Left lobe of liver (tissue), 2 donors: Measurements from ENCODE around the gene ARL16. TPM values are rescaled to one million over a fixed set of nuclear protein-coding genes. Genes with fewer than 3 reads are reported as not detected.

ENCODE experiments used
- ATAC-seq: fragments of 200-7000 bp; cut with Tn5 transposase; one replicate; pipeline ENCODE4 v1.9.1; 2020; ENCODE audit warnings: mild to moderate bottlenecking, moderate library complexity
- DNase-seq: peaks from one replicate; pipeline ENCODE4 v3.0.0-alpha.2; 2020; ENCODE audit warnings: low spot score
- total RNA-seq: library from RNA; stranded (reverse); gene quantifications from one replicate; pipeline ENCODE4 v1.2.1, GENCODE V29; 2021
- donor health status: DM: no; HTN: no; CAD: no; lungs with moderate emphysema.
- donor health status: DM: no; HTN: yes; CAD: no.

ARL16 gene
- total RNA-seq, 1 donor from 2014 or later = 5.1 TPM

DNA sequence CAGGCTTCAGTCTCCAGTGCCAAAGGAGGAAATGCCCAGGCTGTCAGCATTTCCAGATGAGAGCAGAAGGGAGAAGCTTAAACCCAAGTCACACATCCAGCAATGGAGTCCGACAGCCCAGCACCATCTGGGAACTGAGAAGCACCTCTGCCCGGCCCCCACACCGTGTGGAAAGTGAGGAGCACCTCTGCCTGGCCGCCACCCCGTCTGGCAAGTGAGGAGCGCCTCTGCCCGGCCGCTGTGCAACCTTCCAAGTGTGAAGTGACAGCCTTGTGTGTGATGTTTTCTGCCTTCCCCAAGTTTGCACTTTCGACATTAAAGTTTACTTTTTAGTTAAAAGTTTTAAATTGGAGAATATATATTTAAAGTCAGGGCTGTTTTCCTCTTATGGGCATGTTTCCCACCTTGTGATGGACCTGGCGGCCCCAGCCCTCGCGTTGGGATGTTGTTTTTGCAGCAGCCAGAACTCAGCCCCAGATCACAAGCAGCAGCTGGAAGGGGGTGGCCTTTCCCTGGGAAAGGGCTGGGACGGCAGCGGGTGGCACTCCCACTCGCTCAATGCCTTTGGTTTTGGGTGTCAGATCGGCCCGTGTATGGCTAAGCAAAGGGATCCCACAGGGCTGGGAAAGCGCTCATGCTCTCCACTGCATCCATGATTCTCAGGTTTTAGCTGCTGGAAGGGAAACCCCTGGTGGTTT, 9.9 kb downstream of the ARL16 start:
- no peak for ATAC-seq
- DNase-seq = no peak

DNA sequence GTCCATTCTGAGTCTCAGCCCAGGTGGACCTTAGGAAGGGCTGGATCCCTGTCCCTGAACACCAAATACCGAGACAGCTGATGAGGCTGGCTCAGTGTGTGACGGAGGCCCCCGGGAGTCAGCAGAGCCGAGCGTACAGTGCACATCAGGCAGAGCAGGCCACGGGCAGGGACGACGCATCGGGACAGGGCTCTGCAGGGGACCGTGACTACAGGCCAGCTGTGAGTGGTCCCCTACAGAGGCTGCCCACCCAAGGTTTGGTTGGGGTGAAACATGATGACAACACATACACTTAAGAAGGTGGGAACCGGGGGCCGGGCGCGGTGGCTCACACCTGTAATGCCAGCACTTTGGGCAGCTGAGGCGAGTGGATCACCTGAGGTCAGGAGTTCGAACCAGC, 10.6 kb downstream of the ARL16 start:
- DNase-seq (no peak), ATAC-seq (no peak)

GRCh38 chr17:81672504-81672903, 11.1 kb downstream of the ARL16 start:
- ATAC-seq = no peak
- DNase-seq = no peak

- ATAC-seq (no peak), DNase-seq (no peak)
Observed at GRCh38 chr17:81667754-81668153, 15.8 kb downstream of the ARL16 start.

GRCh38 chr17:81666342-81667191, 17.0 kb downstream of the ARL16 start, which contains the start of the genes CCDC137 and OXLD1:
Gene CCDC137, plus strand, starts transcription at chr17:81666737. Its CDS starts 30 bp downstream, at chr17:81666767.
Gene OXLD1, minus strand, starts transcription at chr17:81666605. Its CDS starts 28 bp downstream, at chr17:81666577.
- ATAC-seq (peak; percentile 97), DNase-seq (peak; percentile 97)

DNA sequence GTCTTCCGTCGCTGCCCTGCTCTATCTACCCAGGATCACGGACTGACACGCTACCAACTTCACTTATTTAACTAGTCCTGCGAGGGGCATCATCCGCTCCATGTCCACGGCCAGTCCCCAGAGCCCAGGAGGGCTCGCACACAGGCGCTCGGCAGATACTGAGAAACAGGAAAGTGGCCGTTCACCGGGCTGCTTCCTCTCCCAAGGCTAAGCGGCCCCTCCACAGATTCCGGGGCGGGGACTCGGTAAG, 17.6 kb downstream of the ARL16 start:
- no peak for DNase-seq
- peak; percentile 21 for ATAC-seq

- no peak for DNase-seq
Observed at GRCh38 chr17:81665205-81666091, 18.1 kb downstream of the ARL16 start.

DNA sequence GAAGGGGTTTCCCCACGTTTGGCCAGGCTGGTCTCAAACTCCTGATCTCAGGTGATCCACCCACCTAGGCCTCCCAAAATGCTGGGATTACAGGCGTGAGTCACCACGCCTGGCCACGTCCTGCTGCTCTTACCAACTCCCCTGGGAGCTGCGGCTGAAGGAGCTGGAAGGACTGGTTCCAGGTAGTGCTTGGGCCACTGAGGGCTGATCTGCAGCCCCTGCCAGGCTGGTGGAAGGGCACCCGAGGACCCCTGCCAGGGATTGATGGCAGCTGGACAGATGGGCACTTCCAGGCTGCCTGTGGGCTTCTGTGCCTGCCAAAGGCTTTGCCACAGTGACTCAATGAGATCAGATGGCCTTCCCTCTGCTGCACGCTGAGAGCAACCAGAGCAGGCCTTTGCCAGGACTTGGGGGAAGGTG, 19.5 kb downstream of the ARL16 start:
- ATAC-seq (no peak), DNase-seq (no peak)

More at GRCh38 chr17:81665205-81666091, 18.1 kb downstream of the ARL16 start:
- ATAC-seq = peak; percentile 7

DNA sequence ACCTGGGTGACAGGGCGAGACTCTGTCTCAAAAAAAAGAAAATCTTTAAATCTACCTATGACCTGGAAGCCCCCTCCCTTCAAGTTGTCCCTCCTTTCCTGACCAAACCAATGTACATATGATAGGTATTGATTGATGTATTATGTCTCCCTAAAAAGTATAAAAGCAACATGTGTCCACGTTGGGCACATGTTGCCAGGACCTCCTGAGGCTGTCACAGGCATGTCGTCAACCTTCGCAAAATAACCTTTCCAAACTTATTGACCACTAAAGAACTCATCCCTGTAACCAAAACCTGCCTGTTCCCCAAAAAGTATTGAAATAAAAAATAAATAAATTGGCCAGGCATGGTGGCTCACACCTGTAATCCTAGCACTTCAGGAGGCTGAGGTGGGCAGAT, 21.6 kb downstream of the ARL16 start:
- no peak for ATAC-seq
- no peak for DNase-seq

DNA sequence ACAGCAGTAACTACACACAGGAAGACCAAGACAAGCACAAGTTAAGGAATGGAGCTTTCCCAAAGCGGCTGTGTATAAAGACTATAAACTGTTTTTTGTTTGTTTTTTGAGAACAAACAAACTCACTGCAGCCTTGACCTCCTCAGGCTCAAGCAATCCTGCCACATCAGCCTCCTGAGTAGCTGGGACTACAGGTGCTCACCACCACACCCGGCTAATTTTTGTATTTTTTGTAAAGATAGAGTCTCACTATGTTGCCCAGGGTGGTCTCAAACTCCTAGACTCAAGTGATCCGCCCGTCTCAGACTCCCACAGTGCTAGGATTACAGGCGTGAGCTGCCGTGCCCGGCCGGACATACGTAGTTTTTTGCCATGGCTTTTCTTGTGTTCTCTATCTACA, 23.2 kb downstream of the ARL16 start:
- DNase-seq = no peak
- ATAC-seq = no peak

- DNase-seq (no peak), ATAC-seq (no peak)
Observed at GRCh38 chr17:81659038-81659437, 24.6 kb downstream of the ARL16 start.

- DNase-seq (no peak), ATAC-seq (no peak)
Observed at GRCh38 chr17:81656835-81657234, 26.8 kb downstream of the ARL16 start.

DNA sequence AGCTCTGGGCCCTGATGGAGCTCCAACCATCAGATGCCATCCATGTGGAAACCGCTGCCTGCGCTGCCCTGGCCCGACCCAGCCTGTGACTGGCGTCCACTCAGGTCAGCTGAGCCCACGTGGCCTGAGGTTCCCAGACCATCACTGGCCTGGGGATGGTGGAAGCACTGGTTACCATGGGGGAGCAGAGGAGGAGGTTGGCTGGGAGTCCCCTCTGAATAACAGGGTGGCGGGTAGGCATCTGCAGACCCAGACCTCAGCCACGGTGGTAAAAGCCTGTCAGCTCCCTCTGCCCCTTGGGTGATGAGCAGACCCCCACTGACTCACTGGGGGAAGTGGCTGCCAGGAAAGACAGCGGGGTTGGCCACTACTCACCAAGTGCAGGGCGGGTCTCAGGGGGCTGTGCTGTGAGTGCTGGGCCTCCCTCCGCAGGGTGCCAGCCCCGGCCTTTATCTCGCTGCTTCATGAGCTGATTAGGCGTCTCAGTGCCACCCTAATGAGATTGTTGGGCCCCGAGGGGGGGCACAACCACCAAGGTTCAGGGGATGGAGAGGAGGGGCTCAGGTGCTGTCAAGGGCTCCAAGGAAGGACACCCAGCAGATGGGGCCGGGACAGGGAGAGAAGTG, 27.4 kb downstream of the ARL16 start, which contains the start of gene PDE6G:
TSS of gene PDE6G (minus strand) at position 425 of the 626 bp plus-strand sequence. CDS start 3,237 bp downstream, outside the sequence.
- peak; percentile 6 for ATAC-seq
- DNase-seq = no peak

GRCh38 chr17:81655378-81656117, 28.0 kb downstream of the ARL16 start:
- no peak for DNase-seq
- ATAC-seq = peak; percentile 8

DNA sequence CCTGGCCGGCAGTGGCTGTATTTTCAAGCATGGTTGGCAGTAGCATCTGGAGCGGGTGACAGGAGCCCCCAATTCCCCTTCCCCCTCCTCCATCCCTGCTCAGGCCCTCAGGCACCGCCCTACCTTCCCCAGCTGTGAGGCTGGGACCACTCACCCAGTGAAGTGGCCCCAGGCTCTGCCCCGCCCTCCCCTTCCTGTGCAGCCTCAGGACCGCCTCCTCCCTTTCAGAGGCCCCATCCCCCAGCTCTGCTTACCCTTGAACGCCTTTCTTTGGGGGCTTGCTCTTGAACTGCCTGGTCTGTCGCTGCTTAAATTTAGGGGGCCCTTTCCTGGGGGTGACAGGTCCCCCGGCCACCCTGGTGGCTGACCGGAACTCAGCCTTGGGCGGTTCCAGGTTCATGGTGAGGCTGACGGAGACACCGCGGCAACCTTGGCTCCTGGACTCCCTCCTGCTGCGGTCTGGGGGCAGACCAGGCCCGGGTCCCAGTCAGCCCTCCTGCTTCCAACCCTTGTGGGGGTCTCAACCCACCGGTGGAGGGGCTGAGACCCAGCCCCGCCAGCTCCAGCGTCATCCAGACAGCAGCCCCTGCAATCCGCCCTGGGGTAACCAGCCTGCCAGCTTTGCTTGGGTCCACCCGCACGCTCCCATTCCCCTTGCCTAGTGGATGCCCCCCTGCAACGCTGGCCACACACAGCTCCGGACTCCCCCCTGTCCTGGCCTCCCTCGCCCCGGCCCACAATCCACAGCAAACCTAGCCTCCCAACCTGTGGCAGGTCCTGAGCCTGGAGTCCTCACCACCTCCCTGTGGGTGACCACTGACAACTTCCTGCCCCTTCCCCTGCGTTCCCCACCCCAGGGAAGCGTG, 30.5 kb downstream of the ARL16 start:
- DNase-seq (no peak), ATAC-seq (peak; percentile 9)

DNA sequence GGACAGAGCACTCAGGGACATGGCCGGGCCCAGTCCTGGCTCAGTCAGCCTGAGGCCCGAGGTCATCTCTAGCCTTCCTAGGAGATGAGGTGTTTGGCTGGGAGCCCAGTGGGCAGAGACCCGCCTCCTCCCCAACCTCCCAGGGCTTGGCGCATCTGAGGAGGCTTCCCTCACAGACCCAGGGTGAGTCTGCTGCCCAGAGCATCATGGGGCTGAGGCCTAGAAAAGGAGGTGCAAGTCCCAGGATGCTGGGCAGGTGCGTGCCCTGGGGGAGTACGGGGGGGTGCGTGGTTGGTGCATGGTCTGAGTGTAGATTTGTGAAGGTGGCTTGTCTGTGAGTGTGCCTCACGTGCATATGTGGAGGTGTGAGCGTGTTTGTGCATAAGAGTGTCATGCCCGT, 31.9 kb downstream of the ARL16 start:
- peak; percentile 4 for ATAC-seq
- no peak for DNase-seq

- no peak for ATAC-seq
- no peak for DNase-seq
Observed at GRCh38 chr17:81650951-81651350, 32.6 kb downstream of the ARL16 start.

GRCh38 chr17:81648707-81649085, 34.9 kb downstream of the ARL16 start:
- ATAC-seq = no peak
- DNase-seq = no peak
